GM19324 (cell line): ENCODE data around the gene KRTAP7-1.

Source experiments
- ATAC-seq: cut with Tn5 transposase; IDR thresholded peaks from one replicate; pipeline ENCODE4 v1.9.1; 2021; ENCODE audit warnings: mild to moderate bottlenecking, moderate library complexity; ENCODE audit not compliant: unreplicated experiment, low FRiP score

The KRTAP7-1 gene

DNA sequence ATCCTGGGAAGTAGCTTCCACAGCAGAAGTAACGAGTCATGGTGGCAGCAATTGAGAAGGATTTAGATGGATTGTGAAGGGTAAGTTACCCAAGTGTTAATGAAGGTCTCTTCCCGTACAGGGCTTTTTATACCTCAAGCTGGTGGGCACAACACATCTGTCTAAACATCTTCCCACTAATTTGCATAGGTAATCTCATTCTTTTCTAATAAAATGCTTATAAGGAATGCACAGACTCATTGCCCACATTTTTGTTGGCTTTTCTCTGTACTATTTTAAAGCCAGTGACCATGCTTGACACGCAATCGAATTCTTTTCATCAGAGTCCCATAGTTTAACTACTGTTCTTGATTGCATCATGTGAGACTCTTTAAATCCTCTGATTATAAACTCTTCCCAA lies at the start of gene KRTAP7-1:
KRTAP7-1 (minus strand) TSS at position 101 of the 400 bp plus-strand sequence; CDS start at position 40, 61 bp downstream.
- ATAC-seq: no peak

DNA sequence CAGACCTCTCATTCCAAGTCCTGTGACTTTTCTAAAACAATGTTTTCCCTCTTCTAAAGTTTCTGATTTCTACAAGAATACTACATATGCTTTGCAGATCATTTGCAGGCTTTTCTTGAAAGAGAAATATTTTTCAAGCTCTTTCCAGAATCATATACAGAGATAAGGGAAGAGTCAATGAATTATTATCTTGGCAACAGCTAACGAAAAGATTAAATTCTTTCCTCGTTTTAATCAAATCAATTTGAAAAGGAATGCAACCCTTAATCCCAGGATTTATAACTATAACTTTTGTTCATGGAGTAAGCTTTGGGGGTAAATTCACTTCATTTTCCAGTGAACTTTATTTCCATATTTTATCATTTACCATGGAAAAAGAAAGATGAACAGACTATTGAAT lies 45.0 kb upstream of the KRTAP7-1 start:
- no peak for ATAC-seq

DNA sequence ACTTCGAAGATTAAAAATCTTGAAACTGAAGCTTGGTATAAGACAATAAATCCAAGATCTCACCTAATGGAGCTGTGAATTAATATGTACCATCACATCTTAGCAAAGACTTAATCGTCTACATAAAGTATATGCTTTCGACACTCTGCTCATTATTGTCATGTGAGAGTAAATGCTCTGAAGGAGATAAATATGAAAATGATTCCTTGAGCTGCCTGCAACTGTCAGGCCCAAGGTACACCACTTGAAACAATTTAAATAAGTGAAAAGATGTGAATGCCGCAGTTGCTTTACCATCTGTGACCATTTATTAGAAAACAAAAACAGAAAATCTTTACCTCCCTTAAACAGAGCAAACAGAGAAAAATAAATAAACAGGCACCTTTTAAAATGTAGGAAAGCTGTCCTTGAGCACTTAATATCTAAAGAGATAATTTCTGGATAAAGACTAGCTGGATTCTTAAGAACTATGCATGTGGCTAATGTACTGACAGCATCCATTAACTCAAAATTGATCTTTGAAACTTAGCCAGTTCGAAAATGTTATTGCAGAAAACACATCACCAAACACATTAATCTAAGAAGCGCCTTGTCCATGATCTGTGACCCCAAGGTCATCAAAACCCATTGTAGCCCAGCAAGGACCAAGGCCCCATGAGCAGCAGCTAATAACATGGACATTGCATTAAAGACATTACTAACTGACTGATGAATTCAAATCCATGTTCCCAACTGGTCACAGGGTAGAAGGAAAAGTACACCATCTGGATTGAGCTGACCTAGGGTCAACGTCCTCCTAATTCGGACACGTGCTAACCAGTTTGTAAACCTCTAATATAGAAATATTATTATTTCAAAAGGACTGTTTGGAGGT lies 18.3 kb upstream of the KRTAP7-1 start:
- ATAC-seq: no peak

DNA sequence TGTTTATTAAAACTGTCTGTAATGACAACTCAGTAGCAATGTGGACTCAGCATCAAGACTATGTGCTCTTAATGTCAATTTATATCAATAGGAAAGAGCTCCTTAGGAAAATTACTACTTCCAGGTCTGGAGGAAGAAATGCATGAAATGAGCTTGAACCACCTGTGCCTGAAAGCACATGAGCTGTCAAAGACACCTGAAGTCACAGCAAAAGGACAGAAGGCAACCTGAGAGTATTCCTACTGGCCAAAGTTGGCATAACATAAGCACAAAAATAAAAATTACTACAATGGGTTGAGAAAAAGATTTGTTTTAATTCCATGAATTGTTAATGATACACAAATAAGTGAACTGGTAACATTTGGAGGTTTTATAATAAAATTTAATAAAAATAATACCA lies 13.4 kb upstream of the KRTAP7-1 start:
- no peak for ATAC-seq

DNA sequence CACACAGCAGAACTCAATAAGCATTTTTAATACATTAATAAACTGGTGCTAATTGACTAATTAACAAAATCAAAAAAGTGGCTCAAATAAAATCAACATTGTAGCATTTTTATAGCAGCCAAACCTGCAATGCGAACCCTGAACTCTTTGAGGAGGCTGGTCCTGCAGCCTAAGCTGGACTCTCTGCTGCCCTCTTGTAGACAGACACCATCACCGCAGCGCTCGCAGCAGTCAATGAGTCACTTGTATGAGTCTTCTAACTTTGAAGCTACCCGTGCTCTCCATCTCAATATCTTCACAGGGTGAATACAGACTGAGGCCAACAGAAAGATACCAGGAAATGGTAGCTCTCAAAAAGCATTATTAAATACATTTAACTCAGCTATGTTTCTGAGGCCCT lies 9.7 kb upstream of the KRTAP7-1 start:
- ATAC-seq: no peak

DNA sequence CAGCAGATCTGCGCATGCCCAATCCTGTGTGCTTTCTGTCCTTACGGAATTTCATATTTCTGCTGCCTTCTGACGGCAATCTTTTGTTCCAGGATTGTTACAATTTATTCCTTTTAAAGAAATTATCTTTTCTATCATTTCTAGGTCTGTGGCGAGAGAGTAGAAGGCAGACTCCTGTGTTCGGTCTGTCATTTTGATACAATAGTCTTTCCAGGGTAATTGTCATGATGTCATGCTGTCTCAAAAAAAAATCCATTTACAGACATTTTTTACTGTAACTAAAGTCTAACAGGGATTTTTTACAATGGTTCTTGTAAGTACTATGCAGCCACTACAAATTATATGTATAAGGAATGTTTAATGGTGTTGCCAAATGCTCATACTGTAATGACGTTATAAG lies 9.0 kb upstream of the KRTAP7-1 start:
- no peak for ATAC-seq

- no peak for ATAC-seq
These were observed 1.7 kb upstream of the KRTAP7-1 start for GRCh38 chr21:30831194-30831765.

GRCh38 chr21:30818837-30819610 lies 10.5 kb downstream of the KRTAP7-1 start:
- no peak for ATAC-seq

DNA sequence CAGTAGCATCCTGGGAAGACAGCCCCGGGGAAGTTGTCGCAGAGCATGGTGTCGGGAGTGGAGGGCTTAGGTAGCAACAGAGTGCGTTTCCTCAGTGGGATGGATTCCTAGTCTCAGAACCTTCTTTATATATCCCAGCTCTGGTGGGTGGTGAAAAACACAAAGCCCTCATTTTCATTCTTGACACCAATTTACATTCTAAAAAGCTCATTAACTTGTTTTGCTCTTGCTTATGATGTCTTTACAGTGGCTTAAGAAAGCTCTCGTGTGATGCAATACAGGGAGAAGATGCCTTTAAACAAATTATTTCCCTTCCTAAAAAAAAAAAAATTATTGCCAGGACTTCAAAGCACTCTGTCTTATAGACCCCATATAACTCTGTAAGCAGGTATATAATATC lies 16.4 kb downstream of the KRTAP7-1 start, which contains the start of gene KRTAP8-1:
KRTAP8-1 (minus strand) TSS at position 101 of the 400 bp plus-strand sequence; CDS start at position 47, 54 bp downstream.
- no peak for ATAC-seq

GRCh38 chr21:30800605-30801004 lies 29.0 kb downstream of the KRTAP7-1 start:
- no peak for ATAC-seq

- ATAC-seq: no peak
These were observed 35.8 kb downstream of the KRTAP7-1 start for GRCh38 chr21:30793581-30794314.

- ATAC-seq: no peak
These were observed 50.3 kb downstream of the KRTAP7-1 start for GRCh38 chr21:30779249-30779648.
